Activated T-cell treated with anti-CD3 and anti-CD28 coated beads, Interleukin-2, amount 50 U/mL, for 1 hour (primary cell): Measurements from ENCODE around the gene PTGIS.

ENCODE experiments used
- DNase-seq: peaks from one replicate; pipeline ENCODE4 v3.0.0-alpha.2; 2020

Gene PTGIS

GRCh38 chr20:49557449-49557848 is 10.5 kb downstream of the PTGIS start:
- DNase-seq = no peak

GRCh38 chr20:49556621-49557020 is 11.3 kb downstream of the PTGIS start:
- DNase-seq = no peak

- DNase-seq = no peak
Observed at GRCh38 chr20:49549801-49550551, 18.0 kb downstream of the PTGIS start.

GRCh38 chr20:49548371-49548947 is 19.5 kb downstream of the PTGIS start:
- no peak for DNase-seq

GRCh38 chr20:49545572-49545971 is 22.4 kb downstream of the PTGIS start:
- no peak for DNase-seq

- no peak for DNase-seq
Observed at GRCh38 chr20:49544535-49544934, 23.4 kb downstream of the PTGIS start.

GRCh38 chr20:49543858-49544437 is 24.0 kb downstream of the PTGIS start:
- DNase-seq = no peak

- no peak for DNase-seq
Observed at GRCh38 chr20:49543071-49543857, 24.7 kb downstream of the PTGIS start.

GRCh38 chr20:49542514-49542991 is 25.4 kb downstream of the PTGIS start:
- no peak for DNase-seq

- DNase-seq = peak; percentile 45
Observed at GRCh38 chr20:49541733-49542513, 26.0 kb downstream of the PTGIS start.

- DNase-seq = no peak
Observed at GRCh38 chr20:49540687-49541435, 27.1 kb downstream of the PTGIS start.

GRCh38 chr20:49540232-49540620 is 27.7 kb downstream of the PTGIS start:
- no peak for DNase-seq

- DNase-seq = no peak
Observed at GRCh38 chr20:49539481-49540231, 28.3 kb downstream of the PTGIS start.

GRCh38 chr20:49538950-49539349 is 29.0 kb downstream of the PTGIS start:
- no peak for DNase-seq

- peak; percentile 44 for DNase-seq
Observed at GRCh38 chr20:49534255-49534712, 33.7 kb downstream of the PTGIS start.

- no peak for DNase-seq
Observed at GRCh38 chr20:49532285-49532946, 35.5 kb downstream of the PTGIS start.

- no peak for DNase-seq
Observed at GRCh38 chr20:49529470-49529869, 38.5 kb downstream of the PTGIS start.

- no peak for DNase-seq
Observed at GRCh38 chr20:49526568-49526967, 41.4 kb downstream of the PTGIS start.

GRCh38 chr20:49526056-49526455 is 41.9 kb downstream of the PTGIS start:
- no peak for DNase-seq

GRCh38 chr20:49523767-49524360 is 44.1 kb downstream of the PTGIS start:
- DNase-seq = no peak
